GM21619 (cell line): ENCODE results near the gene UQCRHL.
A peak's percentile ranks its signal among the peaks of the same experiment; 100 is the strongest.
"Not testable (repeated sequence)": the region's sequence is repeated elsewhere in the genome, so short reads cannot be mapped to it uniquely, and the experiment has no call there.

Experiments used
- ATAC-seq: cut with Tn5 transposase; IDR thresholded peaks from one replicate; pipeline ENCODE4 v1.9.1; 2021; ENCODE audit not compliant: unreplicated experiment

Gene UQCRHL

GRCh38 chr1:15835741-15836510 lies 28.5 kb upstream of the UQCRHL start:
- ATAC-seq, result peak; percentile 39

GRCh38 chr1:15835205-15835740 lies 27.8 kb upstream of the UQCRHL start:
- ATAC-seq, result peak; percentile 4

- ATAC-seq, result peak; percentile 44
Measured at GRCh38 chr1:15834406-15835204, 27.2 kb upstream of the UQCRHL start.

GRCh38 chr1:15833842-15834405 lies 26.5 kb upstream of the UQCRHL start:
- ATAC-seq, result no peak

- ATAC-seq, result no peak
Measured at GRCh38 chr1:15833069-15833679, 25.7 kb upstream of the UQCRHL start.

GRCh38 chr1:15830258-15830657 lies 22.8 kb upstream of the UQCRHL start:
- no peak for ATAC-seq

GRCh38 chr1:15828931-15829330 lies 21.5 kb upstream of the UQCRHL start:
- ATAC-seq, result not testable (repeated sequence)

- ATAC-seq, result not testable (repeated sequence)
Measured at GRCh38 chr1:15827567-15827966, 20.1 kb upstream of the UQCRHL start.

GRCh38 chr1:15826810-15827507 lies 19.5 kb upstream of the UQCRHL start:
- ATAC-seq, result no peak

GRCh38 chr1:15825800-15826199 lies 18.4 kb upstream of the UQCRHL start:
- ATAC-seq, result no peak

GRCh38 chr1:15820478-15820877 lies 13.0 kb upstream of the UQCRHL start:
- ATAC-seq, result no peak

GRCh38 chr1:15816674-15817073 lies 9.2 kb upstream of the UQCRHL start:
- ATAC-seq, result no peak

- no peak for ATAC-seq
Measured at GRCh38 chr1:15810073-15810472, 2.6 kb upstream of the UQCRHL start.

- ATAC-seq, result no peak
Measured at GRCh38 chr1:15808955-15809354, 1.5 kb upstream of the UQCRHL start.

- no peak for ATAC-seq
Measured at GRCh38 chr1:15807121-15807520, 328 bp downstream of the UQCRHL start.

- ATAC-seq, result no peak
Measured at GRCh38 chr1:15804060-15804459, 3.4 kb downstream of the UQCRHL start.

- ATAC-seq, result no peak
Measured at GRCh38 chr1:15803380-15803779, 4.1 kb downstream of the UQCRHL start.

- ATAC-seq, result no peak
Measured at GRCh38 chr1:15802234-15802965, 5.0 kb downstream of the UQCRHL start.

- no peak for ATAC-seq
Measured at GRCh38 chr1:15799928-15800835, 7.3 kb downstream of the UQCRHL start.
